Thyroid gland (tissue), 4 donors: ENCODE data around the gene DNM3.

ENCODE experiments used
- CTCF ChIP-seq, 6 experiments: fragments of 200-600 bp in 3 of 6; fragments of 450-650 bp in 3 of 6; sonication (generic) in 3 of 6; IDR thresholded peaks; one replicate each; pipeline ENCODE4 v1.5.1; 2016 to 2019; ENCODE audit warnings: antibody characterized with exemption in 6 of 6, mild to moderate bottlenecking in 2 of 6, inconsistent platforms in 1 of 6, moderate library complexity in 1 of 6
- POLR2A ChIP-seq, 2 donors: fragments of 450-650 bp; IDR thresholded peaks; one replicate each; pipeline ENCODE4 v1.6.1; 2017; ENCODE audit warnings: antibody characterized with exemption in 2 of 2, mild to moderate bottlenecking in 2 of 2, moderate library complexity in 1 of 2

- TF ChIP-seq CTCF (IDR thresholded peaks at IDR 0.05): no peak
- TF ChIP-seq POLR2A (IDR thresholded peaks at IDR 0.05): no peak
Measured at GRCh38 chr1:171949316-171949715, 108.0 kb downstream of the DNM3 start.
